SK-N-SH treated with all-trans-retinoic acid at 6 μM for 48 hours (cell line): ENCODE results near the gene VMA21.

Experiments used
- OSR1 ChIP-seq: fragments of 250-450 bp; sonication (Bioruptor Pico); IDR thresholded peaks from 2 replicates; pipeline ENCODE4 v1.8.0; 2022; ENCODE audit warnings: moderate library complexity, mild to moderate bottlenecking, inconsistent platforms
- SNAI2 ChIP-seq: fragments of 250-450 bp; sonication (Bioruptor Pico); IDR thresholded peaks from 2 replicates; pipeline ENCODE4 v1.5.0; 2020; ENCODE audit warnings: mild to moderate bottlenecking, moderate library complexity
- TOX ChIP-seq: fragments of 250-450 bp; sonication (Bioruptor Pico); IDR thresholded peaks from 2 replicates; pipeline ENCODE4 v1.8.0; 2021; ENCODE audit warnings: mild to moderate bottlenecking, moderate library complexity, borderline replicate concordance

DNA sequence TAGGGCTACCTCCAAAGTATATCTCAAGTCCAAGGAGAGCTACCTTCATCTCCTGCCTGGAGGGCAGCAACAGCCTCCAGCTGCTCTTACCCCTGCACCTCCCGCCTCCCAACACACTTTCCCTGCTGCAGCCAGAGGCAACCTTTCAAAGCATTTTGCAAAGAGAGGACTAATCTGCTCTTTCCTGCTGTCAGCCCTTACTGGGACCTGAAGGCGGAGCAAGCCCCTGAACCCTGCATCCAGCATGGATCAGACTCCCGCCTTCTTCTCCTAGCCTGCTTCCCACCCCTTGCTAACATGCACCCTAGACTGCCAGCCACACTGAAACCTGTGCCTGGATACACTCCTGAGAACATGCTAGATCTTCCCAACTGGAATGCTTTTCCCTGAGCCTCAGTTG, 37.7 kb upstream of the VMA21 start:
- no peak for TF ChIP-seq OSR1 (CRISPR knock-in tag)
- TF ChIP-seq SNAI2: no peak
- TF ChIP-seq TOX (CRISPR knock-in tag): no peak
